Fibroblast of skin of abdomen (primary cell): ENCODE measurements around the gene ARF3.
"Not testable (repeated sequence)": the region's sequence is repeated elsewhere in the genome, so short reads cannot be mapped to it uniquely, and the experiment has no call there.

Source experiments
- DNase-seq: peaks from one replicate; pipeline ENCODE4 v3.0.0-alpha.2; 2013

The ARF3 gene

DNA sequence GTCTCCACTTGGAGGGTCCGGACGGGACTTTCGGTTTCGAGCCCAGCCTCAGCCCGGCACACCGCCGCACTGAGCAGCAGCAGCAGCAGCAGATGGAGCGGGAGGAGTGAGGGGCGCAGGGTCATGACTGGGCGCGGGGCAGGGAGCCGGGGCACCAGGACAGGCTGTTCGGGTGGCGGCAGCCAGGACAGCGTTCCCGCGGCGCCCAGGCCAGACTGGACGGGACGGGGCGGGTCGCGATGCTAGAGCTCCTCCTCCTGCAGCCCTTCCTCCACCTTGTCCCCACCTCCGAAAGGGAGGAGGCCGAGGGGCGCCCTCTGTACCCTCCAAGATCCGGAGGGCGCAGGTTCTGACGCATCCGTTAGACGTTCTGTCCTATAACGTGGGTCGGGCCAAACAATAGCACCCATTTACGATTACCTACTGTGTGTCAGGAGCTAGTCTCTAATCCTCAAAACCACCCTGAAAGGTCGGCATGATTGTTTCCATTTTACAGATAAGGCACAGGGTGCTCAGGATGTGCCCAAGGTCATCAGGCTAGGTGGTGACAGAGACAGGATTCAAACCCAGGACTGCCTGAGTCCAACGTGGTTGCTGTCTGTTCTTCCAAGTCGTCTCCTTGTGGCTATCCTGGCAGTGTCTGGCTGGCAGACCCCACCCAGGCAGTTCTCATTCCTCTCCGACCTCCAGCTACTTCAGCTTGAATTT lies 31.8 kb downstream of the ARF3 start, which contains the start of gene FKBP11:
TSS of gene FKBP11 (minus strand) at position 189 of the 708 bp plus-strand sequence. CDS start at position 125, 64 bp downstream.
- DNase-seq = peak; percentile 59

DNA sequence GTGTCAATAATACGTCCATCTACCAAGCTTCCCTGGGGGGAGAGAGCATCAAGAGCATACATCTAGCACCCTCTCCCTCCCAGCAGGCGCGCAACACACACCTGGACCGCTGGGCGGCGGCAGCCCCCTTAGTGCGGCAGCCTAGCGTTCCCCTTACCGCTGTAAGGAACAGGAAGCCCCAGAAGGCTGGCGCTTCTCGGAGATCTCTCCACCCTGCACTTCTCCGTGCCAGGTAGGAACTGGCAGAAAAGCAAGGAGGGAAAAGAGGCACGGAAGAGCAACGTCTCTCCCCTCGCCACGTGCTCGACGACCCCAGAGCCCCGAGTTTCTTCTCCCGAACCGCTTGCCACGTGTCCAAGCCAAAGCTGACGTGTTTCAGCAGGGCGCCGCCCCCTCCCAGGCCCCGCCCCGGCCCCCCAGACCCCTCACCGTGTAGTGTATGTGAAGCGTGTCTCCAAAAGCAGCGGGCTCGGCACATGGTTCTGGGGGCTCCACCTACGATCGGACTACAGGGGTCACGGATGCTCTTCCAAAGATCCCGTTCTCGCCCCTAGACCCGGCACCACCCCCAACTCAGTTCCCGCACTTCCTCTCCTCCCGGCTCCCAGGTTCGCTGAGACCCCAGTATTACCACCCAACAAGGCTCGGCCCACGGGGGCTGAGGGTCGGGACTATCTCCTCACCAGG lies 32.5 kb downstream of the ARF3 start:
- DNase-seq = peak; percentile 51

DNA sequence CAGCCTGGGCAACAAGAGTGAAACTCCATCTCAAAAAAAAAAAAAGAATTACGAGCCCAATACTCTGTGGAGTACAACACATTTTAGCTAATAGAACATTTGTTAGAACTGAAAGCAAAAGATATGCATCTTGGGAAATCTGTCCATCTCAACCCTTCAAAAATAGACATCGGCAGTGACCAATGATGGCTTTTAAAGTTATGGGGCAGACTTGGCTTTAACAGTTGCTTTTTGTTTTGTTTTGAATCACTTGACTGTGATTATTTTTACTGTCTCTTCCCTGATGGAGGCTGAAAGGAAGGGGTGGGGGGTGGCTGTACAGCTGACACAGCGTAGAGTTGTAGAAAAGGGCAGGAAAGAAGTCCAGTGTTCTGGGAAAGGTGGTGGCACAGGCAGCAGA lies 34.2 kb downstream of the ARF3 start:
- no peak for DNase-seq

DNA sequence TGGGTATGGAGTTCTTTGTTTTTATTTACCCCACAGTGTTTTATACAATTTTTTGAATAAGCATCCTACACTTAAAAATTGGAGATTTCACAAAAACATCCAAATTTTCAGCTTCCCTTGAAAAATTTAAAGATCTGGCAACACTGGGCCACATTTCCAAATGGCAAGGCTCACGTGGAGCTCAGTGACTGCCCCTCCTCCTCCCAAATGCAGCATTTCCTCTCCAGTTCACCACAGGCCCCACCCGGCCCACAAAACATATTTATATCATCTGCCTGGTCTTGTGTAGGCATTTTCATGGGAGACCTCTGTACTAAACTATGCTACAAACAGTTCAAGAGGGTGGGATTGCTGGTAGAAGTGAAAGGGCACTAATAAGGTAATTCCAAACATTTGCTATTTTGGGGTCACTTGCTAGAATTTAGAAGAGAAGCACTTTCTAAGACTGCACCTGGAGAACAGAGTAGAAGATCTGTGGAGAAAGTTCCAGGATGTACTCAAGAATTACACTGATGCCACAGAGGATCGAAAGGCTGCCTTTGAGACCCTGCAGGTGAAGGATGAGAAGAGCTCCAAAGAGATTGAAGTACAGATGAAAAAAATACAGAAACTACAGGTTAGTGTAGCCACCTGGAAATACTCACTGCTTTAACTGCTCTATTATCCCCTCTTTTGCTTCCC lies 39.3 kb downstream of the ARF3 start:
- no peak for DNase-seq

DNA sequence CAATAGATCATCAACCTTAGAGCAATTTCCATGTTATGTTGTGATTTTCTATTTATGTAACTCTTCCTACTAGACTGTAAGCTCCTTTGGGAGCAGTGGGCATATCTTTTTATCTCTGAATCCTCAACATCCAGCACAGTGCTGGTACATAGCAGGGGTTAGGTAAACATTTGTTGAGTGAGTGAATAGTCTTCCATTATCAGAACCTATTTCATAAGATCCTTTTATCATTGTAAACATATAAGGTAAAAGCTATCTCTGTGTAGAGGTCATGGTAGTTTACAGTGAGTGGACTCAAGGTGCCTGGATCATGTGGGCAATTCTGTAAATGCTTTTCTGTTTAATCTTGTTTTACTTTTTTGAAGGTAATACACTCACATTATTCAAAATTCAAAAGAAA lies 47.1 kb downstream of the ARF3 start:
- no peak for DNase-seq

DNA sequence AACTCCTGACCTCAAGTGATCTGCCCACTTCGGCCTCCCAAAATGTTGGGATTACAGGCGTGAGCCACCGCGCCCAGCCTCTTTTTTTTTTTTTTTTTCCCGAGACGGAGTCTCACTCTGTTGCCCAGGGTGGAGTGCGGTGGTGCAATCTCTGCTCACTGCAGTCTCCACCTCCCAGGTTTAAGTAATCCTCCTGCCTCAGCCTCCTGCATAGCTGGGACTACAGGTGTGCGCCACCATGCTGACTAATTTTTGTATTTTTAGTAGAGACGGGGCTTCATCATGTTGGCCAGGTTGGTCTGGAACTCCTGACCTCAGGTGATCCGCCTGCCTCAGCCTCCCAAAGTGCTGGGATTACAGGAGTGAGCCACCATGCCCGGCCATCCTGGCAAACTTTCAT lies 47.6 kb downstream of the ARF3 start:
- DNase-seq = not testable (repeated sequence)

DNA sequence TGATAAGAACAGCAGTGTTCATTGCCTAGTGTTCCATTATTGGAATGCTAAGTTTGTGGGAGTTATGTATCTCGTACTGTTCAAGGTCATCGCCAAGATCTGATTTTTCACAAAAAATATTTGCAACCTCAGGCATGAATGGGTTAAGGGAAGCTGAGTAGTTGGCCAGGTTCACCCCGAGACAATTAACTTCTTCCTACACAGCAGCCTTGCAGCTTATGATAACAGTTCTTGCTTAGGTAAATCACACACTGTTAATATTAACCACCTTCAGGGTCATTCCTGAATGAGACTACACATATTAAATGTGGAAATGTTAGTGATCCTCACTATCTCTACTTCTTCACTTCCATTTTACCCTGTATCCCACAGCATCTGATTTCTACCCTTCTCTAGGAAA lies 50.0 kb downstream of the ARF3 start:
- DNase-seq = no peak

DNA sequence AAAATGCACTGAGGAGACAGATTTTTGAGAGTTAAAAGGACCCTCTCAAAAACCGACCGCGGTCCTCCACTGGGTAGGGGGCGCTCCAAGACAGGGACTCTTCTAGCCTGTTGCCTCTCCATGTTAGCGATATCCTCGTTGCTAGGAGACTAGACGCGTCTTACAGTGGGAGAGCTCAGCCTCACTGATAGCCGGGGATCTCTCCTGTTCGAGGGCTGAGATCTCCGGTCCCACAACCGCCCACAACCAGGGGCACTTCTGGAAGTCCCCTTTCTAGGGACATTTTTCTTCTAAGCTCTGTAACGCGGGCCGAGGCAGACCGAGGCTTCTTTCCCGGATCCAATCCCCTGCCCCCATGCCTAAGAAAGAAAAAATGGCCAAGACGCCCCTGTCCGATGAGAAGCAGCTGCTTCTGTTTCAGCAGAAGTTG lies 53.3 kb downstream of the ARF3 start:
- peak; percentile 85 for DNase-seq

DNA sequence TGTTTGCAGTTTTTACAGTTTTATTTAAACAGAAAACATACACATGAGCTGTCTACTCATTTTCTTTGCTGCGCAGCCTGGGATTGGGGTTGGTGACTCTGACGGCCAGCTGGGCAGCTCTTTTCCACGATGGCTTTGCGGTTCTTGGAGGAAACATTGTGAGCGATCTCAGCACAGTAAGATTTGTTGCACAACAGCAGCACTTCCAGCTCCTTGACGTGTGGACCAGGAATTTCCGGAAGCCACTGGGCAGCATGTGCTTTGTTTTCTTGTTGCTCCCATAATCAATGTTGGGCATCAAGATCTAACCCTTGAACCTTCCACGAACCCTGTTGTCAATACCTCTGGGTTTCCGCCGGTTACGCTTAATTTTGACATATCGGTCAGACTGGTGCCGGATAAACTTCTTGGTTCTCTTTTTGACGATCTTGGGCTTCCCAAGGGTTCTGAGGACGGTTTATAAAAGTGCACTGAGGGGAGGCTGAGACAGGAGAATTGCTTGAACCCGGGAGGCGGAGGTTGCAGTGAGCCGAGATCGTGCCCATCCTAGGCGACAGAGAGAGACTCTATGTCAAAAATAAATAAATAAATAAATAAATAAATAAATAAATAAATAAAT lies 53.8 kb downstream of the ARF3 start:
- DNase-seq = peak; percentile 30

DNA sequence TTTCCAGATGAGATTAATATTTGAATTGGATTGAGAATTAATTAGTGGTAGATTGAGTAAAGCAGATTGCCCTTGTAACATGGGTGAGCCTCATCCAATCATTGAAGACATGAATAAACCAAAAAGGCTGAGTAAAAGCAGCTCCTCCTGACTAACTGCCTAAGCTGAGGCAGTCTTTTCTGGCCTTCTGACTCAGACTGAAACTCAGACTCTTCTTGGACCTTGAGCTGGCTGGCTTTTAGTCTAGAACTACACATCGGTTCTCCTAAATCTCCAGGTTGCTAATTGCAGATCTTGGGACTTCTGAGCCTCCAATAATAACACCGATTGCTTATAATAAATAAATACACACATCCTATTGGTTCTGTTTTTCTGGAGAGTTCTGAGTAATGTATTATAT lies 56.0 kb downstream of the ARF3 start:
- DNase-seq = no peak

DNA sequence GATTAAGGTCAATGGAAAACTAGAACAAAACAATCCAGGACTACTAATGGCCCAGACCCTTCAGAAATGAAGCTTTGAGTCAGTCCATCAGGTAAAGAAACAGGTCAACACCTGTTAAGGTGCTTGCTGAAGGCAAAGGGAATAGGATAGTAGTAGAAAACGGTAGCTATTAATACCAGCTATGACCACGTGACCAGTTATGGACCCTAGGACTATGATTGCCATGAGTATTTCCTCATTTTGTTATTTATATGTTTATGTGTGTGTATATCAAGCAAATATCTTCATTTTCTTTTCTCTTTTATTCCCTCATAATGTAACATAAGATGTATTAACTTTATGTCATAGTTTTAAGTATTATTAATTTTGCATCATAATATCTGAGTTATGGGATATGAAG lies 57.6 kb downstream of the ARF3 start:
- no peak for DNase-seq

DNA sequence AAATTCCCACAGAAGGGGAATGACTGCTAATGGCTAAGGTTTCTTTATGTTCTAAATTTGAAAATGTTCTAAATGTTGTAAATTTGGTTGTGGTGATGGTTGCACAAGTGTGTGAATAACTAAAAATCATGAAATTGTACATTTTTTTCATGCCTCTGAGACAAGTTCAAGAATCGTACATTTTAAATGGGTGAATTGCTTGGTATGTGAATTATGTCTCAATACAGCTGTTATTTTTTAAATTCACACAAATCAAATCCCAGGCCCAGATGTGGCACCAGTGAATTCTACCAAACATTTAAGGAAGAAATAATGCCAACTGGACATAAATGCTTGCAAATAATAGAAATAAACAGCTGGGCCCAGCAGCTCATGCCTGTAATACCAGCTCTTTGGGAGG lies 63.0 kb downstream of the ARF3 start:
- no peak for DNase-seq

DNA sequence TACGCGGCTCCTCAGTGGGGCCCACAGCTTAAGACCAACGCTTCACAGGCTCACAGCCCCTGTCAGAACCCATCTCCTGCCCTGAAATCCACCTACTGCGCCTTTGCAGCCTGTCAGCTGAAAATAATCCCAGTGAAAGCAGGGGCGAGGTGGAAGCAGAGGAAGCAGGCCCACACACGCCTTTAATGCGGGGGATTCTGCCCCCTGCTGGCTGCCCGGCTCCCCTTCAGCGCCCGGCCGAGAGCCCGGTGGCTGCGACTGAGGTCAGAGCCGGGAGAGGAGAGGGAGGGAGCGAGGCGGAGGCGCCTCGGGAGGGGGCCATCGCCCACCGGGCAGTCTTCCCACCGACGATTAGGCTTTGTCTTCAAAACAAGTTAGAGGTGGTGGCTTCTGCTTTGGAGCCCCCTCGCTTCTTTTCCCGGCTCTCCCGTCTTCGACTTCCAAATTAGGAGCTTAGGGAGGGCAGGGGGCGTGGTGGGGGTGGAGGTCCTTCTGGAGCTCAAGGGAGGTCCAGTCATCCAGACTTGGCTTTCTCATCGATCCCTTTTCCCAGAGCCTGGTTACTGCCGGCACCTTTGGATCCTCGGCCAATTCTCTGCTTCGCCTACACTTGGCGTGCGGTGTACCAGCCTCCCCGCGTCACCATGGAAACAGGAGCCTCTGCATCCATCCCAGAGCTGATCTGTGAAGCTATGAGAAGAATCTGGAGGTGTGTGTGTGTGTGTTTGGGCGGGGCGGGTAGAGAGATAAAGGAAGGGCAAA lies 66.4 kb downstream of the ARF3 start:
- DNase-seq = peak; percentile 70

DNA sequence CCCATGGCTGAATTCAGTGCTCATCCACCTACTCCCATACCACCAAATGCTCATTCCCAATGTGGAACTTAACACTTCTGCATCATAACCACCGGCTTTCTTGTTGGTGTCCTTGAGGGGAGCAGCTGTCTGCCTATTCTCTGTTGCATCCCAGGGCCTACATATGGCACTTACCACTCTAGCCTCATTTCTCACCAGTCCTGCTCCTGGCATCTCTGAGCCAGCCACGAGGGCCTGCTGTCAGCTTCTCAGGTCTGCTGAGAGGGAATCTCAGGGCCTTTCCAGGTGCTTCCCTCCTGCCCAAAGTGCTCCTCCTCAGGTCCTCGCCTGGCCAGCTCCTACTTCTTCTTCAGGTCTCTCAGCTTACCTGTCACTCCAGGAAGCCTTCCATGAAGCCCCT lies 67.6 kb downstream of the ARF3 start:
- no peak for DNase-seq
